Tibial nerve (tissue), 4 donors: ENCODE results near the gene CSNK1D. TPM values are rescaled to one million over a fixed set of nuclear protein-coding genes. Genes with fewer than 3 reads are reported as not detected.

Source experiments
- DNase-seq, 2 donors: peaks; one replicate each; pipeline ENCODE4 v3.0.0-alpha.2; 2019; ENCODE audit warnings: low spot score in 2 of 2
- H3K27ac ChIP-seq, 4 donors: fragments of 200-600 bp; sonication (generic) in 3 of 4; one replicate each; pipeline ENCODE4 v1.5.1; 2017 to 2019; ENCODE audit warnings: mild to moderate bottlenecking in 1 of 4
- H3K27me3 ChIP-seq, 2 donors: fragments of 200-600 bp; sonication (generic) in 1 of 2; one replicate each; pipeline versions ENCODE4 v1.5.1 to v1.6.0; 2017 to 2019
- H3K36me3 ChIP-seq, 3 donors: fragments of 200-600 bp; sonication (generic); one replicate each; pipeline ENCODE4 v1.5.1; 2018 to 2019
- H3K4me1 ChIP-seq, 4 donors: fragments of 200-600 bp; sonication (generic) in 3 of 4; one replicate each; pipeline ENCODE4 v1.5.1; 2017 to 2019
- H3K4me3 ChIP-seq, 4 donors: fragments of 200-600 bp; sonication (generic) in 3 of 4; one replicate each; pipeline ENCODE4 v1.5.1; 2017 to 2019; ENCODE audit warnings: mild to moderate bottlenecking in 1 of 4, moderate library complexity in 1 of 4
- H3K9me3 ChIP-seq, 4 donors: fragments of 200-600 bp; sonication (generic) in 3 of 4; one replicate each; pipeline ENCODE4 v1.5.1; 2017 to 2019
- CTCF ChIP-seq, 5 experiments: fragments of 200-600 bp in 3 of 5; fragments of 450-650 bp in 2 of 5; sonication (generic) in 3 of 5; IDR thresholded peaks; one replicate each; pipeline ENCODE4 v1.5.1; 2016 to 2019; ENCODE audit warnings: antibody characterized with exemption in 5 of 5, mild to moderate bottlenecking in 3 of 5, moderate library complexity in 2 of 5
- EP300 ChIP-seq, 2 donors: sonication (generic); formaldehyde crosslinking; IDR thresholded peaks; one replicate each; pipeline ENCODE4 v1.6.1; 2017; ENCODE audit warnings: antibody characterized with exemption in 2 of 2, mild to moderate bottlenecking in 1 of 2
- POLR2A ChIP-seq, 2 donors: fragments of 450-650 bp; IDR thresholded peaks; one replicate each; pipeline ENCODE4 v1.6.1; 2017; ENCODE audit warnings: antibody characterized with exemption in 2 of 2, mild to moderate bottlenecking in 2 of 2, moderate library complexity in 2 of 2
- WGBS, 2 donors: methylation state at CpG; one replicate each; pipeline ENCODE4 v1.1.5; 2018; 5-methylcytosine and 5-hydroxymethylcytosine counted together
- total RNA-seq, 4 donors: library from RNA; depleted of rRNA; stranded (reverse); fragments of >200 nt; gene quantifications; one replicate each; pipeline ENCODE4 v1.1.0, GENCODE V29; 2016

Gene CSNK1D
- total RNA-seq, 4 donors from 2014 or later, result 93.9 to 160 (median 124) TPM

GRCh38 chr17:82228842-82229697, 44.4 kb downstream of the CSNK1D start, which contains the start of gene SLC16A3:
Gene SLC16A3, plus strand, starts transcription at chr17:82229042. Its CDS starts 6,967 bp downstream, at chr17:82236009.
- H3K4me3 ChIP-seq, result peak within 1 kb of the TSS; percentile 34 to 73 (median 68)
- H3K9me3 ChIP-seq, result no peaks in the 10 kb centered on the region
- peak within 1 kb of the TSS; percentile 69 to 95 (median 94) for H3K27ac ChIP-seq
- H3K4me1 ChIP-seq, result peaks cover 0 to 52% (median 29%) of the 10 kb centered on the region in 4 donors
- DNase-seq, result no peak
- 14 to 16% methylated on average over 25 to 43 of the region's 105 CpGs for WGBS, 2 donors
- no peaks in the 10 kb centered on the region for H3K36me3 ChIP-seq
- H3K27me3 ChIP-seq, result peaks cover 0 to 14% of the 10 kb centered on the region in 2 donors
- no peak for TF ChIP-seq CTCF (IDR thresholded peaks at IDR 0.05)
- TF ChIP-seq EP300 (IDR thresholded peaks at IDR 0.05), result no peak
- peak; percentile 46 to 78 for TF ChIP-seq POLR2A (IDR thresholded peaks at IDR 0.05)

GRCh38 chr17:82228278-82228841, 45.1 kb downstream of the CSNK1D start:
- Histone ChIP-seq H3K4me1 (peaks cover 0 to 48% (median 29%) of the 10 kb centered on the region in 4 donors), H3K36me3 (no peaks in the 10 kb centered on the region), H3K27me3 (peaks cover 0 to 14% of the 10 kb centered on the region in 2 donors), H3K27ac (peak overlapping the region; percentile 56 to 94 (median 82)), H3K4me3 (peak overlapping the region; percentile 21 to 73 (median 42)), H3K9me3 (no peaks in the 10 kb centered on the region)
- WGBS, 2 donors, result 14 to 24% methylated on average over 46 to 49 of the region's 63 CpGs
- no peak for DNase-seq
- TF ChIP-seq EP300 (IDR thresholded peaks at IDR 0.05) (no peak), POLR2A (IDR thresholded peaks at IDR 0.05) (no peak), CTCF (IDR thresholded peaks at IDR 0.05) (no peak)

DNA sequence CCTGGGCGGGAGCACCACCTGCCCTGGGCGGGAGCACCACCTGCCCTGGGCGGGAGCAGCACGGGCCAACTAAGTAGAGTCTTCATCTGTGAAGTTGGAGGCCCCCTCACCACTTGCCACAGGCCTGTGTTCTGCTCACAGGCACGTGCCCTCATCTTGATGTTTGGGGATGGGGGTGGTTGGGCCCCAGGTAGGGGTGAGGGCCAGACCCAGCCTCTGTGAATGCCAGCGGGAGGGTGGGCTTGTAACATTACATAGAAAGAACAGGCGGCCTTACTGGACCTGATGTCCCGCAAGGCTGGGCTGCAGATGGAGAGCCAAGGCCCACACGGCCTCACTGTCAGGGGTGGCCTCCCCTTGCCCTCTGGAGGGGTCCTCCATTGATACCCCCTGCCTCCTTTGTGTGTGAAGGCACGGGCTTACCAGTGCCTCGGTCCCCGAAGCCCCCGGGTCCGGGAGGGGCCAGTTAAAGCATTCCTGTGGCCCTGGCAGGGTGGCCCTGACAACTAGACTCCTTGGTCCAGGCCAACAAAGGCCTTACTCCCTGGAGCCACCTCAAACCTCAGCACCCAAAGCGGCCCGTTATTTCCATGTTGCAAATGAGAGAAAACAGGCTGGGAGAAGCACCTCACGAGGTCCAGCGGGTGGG, 45.7 kb downstream of the CSNK1D start:
- TF ChIP-seq EP300 (IDR thresholded peaks at IDR 0.05) (no peak), CTCF (IDR thresholded peaks at IDR 0.05) (no peak), POLR2A (IDR thresholded peaks at IDR 0.05) (no peak)
- no peaks in the 10 kb centered on the region for H3K9me3 ChIP-seq
- H3K4me1 ChIP-seq, result peaks cover 0 to 42% (median 29%) of the 10 kb centered on the region in 4 donors
- WGBS, 2 donors, result 64 to 77% methylated on average over 14 to 16 of the region's 18 CpGs
- H3K4me3 ChIP-seq, result peak overlapping the region; percentile 21 to 73 (median 42)
- H3K27me3 ChIP-seq, result peaks cover 0 to 14% of the 10 kb centered on the region in 2 donors
- no peaks in the 10 kb centered on the region for H3K36me3 ChIP-seq
- DNase-seq, result no peak
- peak overlapping the region in 3 of 4 donors; percentile 56 to 94 (median 94) for H3K27ac ChIP-seq

GRCh38 chr17:82226809-82227628, 46.5 kb downstream of the CSNK1D start:
- Histone ChIP-seq H3K27me3 (peaks cover 0 to 14% of the 10 kb centered on the region in 2 donors), H3K36me3 (no peaks in the 10 kb centered on the region), H3K4me1 (peaks cover 0 to 35% (median 23%) of the 10 kb centered on the region in 4 donors), H3K9me3 (no peaks in the 10 kb centered on the region), H3K27ac (no peak overlapping the region), H3K4me3 (no peak overlapping the region)
- no peak for DNase-seq
- TF ChIP-seq EP300 (IDR thresholded peaks at IDR 0.05) (no peak), CTCF (IDR thresholded peaks at IDR 0.05) (no peak), POLR2A (IDR thresholded peaks at IDR 0.05) (no peak)
- 86 to 88% methylated on average over 8 to 10 of the region's 16 CpGs for WGBS, 2 donors
